Skeletal muscle cell (primary cell): ENCODE measurements around the gene TMPRSS11E.
"Not testable (repeated sequence)": the region's sequence is repeated elsewhere in the genome, so short reads cannot be mapped to it uniquely, and the experiment has no call there.

Experiments used
- DNase-seq: peaks from one replicate; pipeline ENCODE4 v3.0.0-alpha.2; 2010; ENCODE audit warnings: low read depth
- H3K4me3 ChIP-seq: 2 replicates; pipeline ENCODE4 v1.5.1; 2011; ENCODE audit warnings: low read depth, mild to moderate bottlenecking, control low read depth, low read length, moderate library complexity

TMPRSS11E gene

GRCh38 chr4:68451246-68452211 lies 4.3 kb downstream of the TMPRSS11E start:
- no peak overlapping the region for H3K4me3 ChIP-seq
- no peak for DNase-seq

DNA sequence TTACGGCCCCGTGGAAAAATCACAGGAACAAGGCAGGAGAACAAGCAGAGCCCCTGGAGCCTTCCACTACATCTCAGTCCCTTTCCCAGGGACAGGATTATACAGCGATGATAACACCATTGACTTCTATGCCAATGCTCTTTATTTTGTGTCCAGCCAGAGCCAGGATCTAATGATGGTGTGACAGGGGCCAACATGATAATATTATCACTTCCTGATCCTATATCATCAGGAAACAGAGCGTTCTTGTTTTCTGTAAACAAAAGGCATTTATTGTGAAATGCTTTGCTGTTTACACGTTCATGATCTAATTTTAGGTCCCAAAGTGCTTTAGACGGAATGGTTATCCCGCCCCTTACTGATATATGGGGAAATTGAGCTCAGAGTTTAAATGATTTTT lies 12.8 kb downstream of the TMPRSS11E start:
- DNase-seq: no peak
- H3K4me3 ChIP-seq: no peak overlapping the region

- no peak overlapping the region for H3K4me3 ChIP-seq
- no peak for DNase-seq
Measured at GRCh38 chr4:68461790-68462189, 14.5 kb downstream of the TMPRSS11E start.

GRCh38 chr4:68462691-68463090 lies 15.4 kb downstream of the TMPRSS11E start:
- H3K4me3 ChIP-seq: no peak overlapping the region
- no peak for DNase-seq

GRCh38 chr4:68463796-68464195 lies 16.5 kb downstream of the TMPRSS11E start:
- no peak overlapping the region for H3K4me3 ChIP-seq
- no peak for DNase-seq

GRCh38 chr4:68465058-68465457 lies 17.8 kb downstream of the TMPRSS11E start:
- no peak for DNase-seq
- H3K4me3 ChIP-seq: no peak overlapping the region

DNA sequence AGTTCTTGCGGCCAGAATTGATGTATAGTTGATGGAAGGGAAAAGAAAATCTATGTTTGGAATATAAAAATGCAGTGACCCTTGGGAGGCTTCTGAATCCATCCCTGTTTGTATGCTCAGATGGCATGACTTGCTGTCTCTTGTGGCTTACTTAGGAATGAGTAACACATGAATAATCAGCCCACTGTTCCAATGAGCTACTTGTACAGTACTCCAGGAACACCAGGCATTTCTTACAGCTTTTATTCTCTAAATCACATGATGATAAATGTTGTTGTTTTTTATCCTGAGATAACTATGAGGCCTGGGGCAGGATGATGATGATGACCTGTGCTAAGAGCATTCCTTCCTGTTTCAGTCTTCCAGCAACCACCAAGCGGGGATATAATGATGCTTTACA lies 18.9 kb downstream of the TMPRSS11E start:
- peak; percentile 75 for DNase-seq
- H3K4me3 ChIP-seq: no peak overlapping the region

- DNase-seq: no peak
- no peak overlapping the region for H3K4me3 ChIP-seq
Measured at GRCh38 chr4:68466751-68467150, 19.5 kb downstream of the TMPRSS11E start.

- H3K4me3 ChIP-seq: no peak overlapping the region
- DNase-seq: no peak
Measured at GRCh38 chr4:68469482-68469881, 22.2 kb downstream of the TMPRSS11E start.

GRCh38 chr4:68476191-68476590 lies 28.9 kb downstream of the TMPRSS11E start:
- peak; percentile 42 for DNase-seq
- H3K4me3 ChIP-seq: no peak overlapping the region

- DNase-seq: no peak
- H3K4me3 ChIP-seq: no peak overlapping the region
Measured at GRCh38 chr4:68489338-68489737, 42.1 kb downstream of the TMPRSS11E start.

DNA sequence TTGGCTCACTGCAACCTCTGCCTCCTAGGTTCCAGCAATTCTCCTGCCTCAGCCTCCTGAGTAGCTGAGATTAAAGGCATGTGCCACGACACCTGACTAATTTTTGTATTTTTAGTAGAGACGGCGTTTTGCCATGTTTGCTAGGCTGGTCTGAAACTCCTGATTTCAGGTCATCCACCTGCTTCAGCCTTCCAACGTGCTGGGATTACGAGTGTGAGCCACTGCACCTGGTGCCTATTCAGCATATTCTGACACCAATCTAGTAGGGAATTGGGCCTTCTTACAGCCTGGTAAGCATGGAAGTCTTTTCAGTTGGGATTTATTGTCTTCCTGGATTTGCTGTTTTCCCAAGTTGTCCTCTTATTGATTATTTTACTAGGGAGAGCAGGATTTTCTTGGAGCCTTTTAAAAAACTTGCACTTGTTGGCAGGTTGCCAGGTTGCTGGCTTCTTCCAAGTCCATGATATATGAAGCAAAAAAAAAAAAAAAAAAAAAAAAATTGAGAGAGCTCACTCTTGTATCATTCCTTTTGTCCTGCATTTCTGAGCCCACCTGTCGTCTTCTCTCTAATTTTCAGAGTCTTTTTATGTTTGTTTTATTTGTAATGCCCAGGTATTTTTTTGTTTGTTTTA lies 43.7 kb downstream of the TMPRSS11E start:
- H3K4me3 ChIP-seq: no peak overlapping the region
- no peak for DNase-seq

GRCh38 chr4:68494688-68495087 lies 47.4 kb downstream of the TMPRSS11E start:
- no peak overlapping the region for H3K4me3 ChIP-seq
- DNase-seq: no peak

DNA sequence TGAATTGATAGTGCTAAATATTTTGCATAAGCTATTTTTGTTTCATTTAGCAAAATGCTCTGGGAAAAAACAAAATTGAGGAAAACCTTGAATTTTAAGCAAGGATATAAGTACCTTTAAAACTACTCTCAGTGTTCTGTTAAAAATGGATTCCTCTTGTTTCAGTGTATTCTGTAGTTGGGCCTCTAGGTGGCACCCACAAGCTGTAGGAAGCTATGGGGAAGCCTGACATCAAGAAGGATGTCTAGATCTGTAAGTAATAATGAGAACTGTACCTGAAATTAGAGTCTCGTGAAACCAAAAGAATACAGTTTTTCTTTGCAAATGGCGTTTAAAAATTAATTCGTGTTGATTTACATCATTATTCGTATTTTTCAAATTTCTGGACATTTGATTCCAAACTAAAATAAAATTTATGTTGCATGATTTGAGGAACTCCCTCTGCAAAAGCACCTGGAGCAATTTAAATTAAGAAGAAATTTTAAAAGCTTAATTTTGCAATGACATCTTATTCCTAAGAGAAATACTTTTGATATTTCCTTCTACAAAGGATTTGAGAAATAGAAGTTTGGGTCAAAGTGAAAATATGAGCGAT lies 51.2 kb downstream of the TMPRSS11E start:
- peak; percentile 24 for DNase-seq
- no peak overlapping the region for H3K4me3 ChIP-seq

GRCh38 chr4:68499021-68499420 lies 51.8 kb downstream of the TMPRSS11E start:
- H3K4me3 ChIP-seq: no peak overlapping the region

GRCh38 chr4:68503462-68503861 lies 56.2 kb downstream of the TMPRSS11E start:
- not testable (repeated sequence) for H3K4me3 ChIP-seq, DNase-seq

More at GRCh38 chr4:68499021-68499420, 51.8 kb downstream of the TMPRSS11E start:
- DNase-seq: no peak

GRCh38 chr4:68504836-68505235 lies 57.6 kb downstream of the TMPRSS11E start:
- H3K4me3 ChIP-seq, DNase-seq: not testable (repeated sequence)

DNA sequence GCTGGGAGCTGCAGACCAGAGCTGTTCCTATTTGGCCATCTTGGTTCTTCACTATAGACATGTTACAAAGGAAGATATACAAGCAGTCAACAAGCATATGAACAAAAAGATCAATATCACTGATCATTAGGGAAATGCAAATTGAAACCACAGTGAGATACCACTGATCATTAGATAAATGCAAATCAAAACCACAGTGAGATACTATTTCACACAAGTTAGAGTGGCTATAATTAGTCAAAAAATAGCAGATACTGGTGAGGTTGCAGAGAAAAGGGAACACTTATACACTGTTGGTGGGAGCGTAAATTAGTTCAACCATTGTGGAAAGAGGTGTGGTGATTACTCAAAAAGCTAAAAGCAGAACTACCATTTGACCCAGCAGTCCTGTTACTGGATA lies 58.2 kb downstream of the TMPRSS11E start:
- not testable (repeated sequence) for H3K4me3 ChIP-seq, DNase-seq

GRCh38 chr4:68518889-68519288 lies 71.6 kb downstream of the TMPRSS11E start:
- no peak for DNase-seq

GRCh38 chr4:68520985-68521384 lies 73.7 kb downstream of the TMPRSS11E start:
- no peak for DNase-seq
- no peak overlapping the region for H3K4me3 ChIP-seq

More at GRCh38 chr4:68518889-68519288, 71.6 kb downstream of the TMPRSS11E start:
- no peak overlapping the region for H3K4me3 ChIP-seq
